Measurements from ENCODE around the gene CELSR1.
A peak's percentile ranks its signal among the peaks of the same experiment; 100 is the strongest.

CELSR1 gene

DNA sequence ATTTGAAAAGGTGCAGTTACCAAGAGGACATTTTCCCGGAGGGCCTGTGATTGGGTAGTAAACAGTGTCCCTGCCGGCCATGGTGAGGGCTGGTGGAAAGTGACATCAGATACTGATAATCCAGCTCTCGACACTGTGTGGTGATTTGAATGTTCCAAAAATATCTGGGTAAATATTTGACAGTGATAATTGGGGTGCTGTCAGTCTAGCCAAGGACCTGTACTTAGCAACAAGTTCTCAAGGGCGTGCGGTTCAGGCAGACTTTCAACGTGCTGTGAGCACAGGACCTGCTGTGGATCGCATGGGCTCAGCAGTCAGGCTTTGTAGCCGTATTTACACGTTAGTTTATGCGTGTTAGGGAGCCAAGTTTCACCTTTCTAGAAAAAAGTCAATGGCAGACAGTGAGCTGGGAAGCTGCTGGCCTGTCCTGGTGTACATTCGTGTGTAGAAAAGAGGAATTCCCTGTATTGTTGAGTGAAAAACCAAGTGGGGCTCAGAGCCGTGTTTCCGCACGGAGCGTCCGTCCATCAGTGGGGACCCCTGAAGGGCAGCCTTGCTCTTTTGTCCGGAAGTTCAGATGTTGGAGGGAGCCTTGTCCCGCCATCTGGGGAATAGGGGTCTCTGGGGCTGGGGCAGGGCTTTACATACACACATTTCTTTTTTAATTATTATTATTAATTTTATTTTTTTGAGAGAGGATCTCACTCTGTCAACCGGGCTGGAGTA lies 190.6 kb downstream of the CELSR1 start:
- no peak for DNase-seq

DNA sequence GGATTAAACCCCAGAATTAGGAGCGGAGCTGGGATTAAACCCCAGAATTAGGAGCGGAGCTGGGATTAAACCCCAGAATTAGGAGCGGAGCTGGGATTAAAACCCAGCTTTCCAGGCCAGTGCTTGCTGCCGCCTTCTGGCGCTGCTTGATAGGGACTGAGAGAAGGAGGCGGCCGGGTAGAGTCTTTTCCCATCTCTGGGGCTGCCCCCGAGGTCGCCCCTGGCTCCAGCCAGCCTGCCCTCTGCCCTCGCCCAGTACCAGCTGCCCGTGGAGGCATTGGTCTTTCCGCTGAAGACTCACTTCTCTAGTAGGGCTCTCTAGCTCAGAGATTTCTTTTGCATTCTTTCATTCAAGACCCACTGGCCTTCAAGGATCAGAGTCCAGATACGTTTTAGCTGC lies 196.7 kb downstream of the CELSR1 start:
- no peak for DNase-seq

DNA sequence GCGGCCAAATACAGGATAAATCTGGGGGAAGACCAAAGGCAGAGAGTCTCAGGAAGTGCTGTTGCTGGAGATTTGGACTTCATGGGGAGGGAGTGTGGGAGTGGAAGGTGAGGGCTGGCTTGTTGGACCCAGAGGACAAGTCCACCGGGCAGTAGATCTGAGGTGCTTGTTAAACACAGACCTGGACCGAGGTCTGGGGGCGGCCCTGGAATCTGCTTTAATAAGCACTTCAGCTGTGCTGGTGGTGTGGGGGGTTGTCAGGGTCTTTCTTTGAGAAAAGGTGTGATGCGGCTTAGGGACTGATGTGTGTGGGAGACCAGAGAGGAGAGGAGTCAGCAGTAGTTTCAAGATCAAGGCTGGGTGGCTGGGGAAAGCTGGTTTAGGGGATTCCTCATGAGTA lies 197.5 kb downstream of the CELSR1 start:
- no peak for DNase-seq

DNA sequence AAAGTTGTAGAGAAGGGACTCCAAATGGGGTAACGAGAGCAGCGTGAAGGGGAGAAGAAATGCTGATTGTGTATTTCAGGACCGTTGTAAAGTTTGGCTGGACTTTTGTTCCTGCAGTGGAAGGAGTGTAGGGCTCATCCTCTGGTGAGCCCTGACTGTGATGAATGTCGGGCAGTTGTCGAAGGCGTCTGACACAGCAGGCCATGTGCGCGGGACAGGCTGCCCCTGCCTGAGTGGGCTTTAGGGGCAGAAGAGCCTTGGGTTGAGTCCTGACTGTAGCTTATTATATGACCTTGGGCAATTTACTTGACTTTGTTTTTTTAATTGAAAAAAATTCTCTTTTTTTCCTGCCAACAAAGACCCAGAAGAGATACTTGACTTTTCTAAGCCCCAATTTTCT lies 198.8 kb downstream of the CELSR1 start:
- no peak for DNase-seq

DNA sequence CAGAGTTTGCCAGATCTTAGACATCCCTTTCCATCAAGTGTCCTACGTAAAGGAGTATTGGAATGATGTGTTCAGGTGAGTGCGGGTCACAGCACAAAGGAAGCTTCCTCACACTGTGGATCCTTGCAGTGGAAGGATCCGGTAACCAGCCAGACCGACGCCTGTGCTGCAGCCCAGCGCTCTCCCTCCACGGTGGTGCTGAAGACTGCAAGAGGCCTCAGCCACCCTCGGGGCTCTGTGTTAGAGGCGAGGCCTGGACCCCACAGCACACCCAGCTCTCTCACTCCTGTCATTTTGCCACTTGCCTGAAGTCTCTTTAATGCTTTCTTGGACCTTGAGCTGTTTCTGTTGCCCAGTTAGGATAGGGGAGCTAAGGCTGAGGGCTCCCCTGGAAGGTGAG lies 199.6 kb downstream of the CELSR1 start:
- no peak for DNase-seq

DNA sequence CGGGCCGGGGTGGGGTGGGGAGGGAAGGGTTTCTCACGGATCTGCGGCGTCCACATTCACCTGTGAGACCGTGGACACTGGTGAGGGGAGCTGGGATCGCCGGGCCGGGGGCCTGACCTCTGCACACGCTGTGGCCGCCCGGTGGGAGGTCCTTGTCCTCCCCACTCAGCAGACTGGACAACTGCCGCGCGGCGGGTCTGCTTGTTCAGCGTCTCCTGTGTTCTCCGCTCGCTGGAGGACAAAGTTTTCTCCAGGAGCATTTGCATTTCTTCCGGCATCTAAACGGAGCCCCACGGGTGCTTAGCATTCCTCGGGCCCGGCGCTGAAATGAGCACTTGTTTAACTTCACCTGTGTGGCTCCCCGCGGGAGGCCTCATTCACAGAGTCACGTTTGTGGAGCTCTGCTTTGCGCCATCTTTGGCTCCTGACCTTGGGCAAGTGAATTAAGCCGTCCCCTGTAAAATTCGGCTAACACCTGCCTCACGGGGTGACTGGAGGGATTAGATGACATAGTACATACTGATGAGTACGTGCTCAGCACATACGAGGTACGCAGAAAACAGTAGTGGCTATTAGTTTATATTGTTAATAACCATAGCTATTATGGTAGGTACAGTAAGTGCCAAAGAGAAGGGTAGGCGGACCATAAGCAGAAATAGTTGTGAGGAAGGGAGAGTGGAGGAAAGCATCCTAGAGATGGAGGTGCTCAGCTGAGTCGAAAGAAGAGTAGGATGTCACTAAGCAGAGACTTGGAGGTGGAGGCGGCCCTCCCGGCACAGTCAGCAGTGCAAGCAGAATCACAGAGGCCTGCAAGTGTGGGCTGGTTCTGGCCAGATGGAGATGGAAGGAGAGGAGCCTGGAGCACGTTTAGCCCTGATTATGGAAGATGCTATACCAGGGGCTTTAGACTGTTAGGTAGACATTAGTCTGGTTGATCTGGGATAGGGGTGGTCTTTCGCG lies 201.0 kb downstream of the CELSR1 start:
- no peak for DNase-seq

DNA sequence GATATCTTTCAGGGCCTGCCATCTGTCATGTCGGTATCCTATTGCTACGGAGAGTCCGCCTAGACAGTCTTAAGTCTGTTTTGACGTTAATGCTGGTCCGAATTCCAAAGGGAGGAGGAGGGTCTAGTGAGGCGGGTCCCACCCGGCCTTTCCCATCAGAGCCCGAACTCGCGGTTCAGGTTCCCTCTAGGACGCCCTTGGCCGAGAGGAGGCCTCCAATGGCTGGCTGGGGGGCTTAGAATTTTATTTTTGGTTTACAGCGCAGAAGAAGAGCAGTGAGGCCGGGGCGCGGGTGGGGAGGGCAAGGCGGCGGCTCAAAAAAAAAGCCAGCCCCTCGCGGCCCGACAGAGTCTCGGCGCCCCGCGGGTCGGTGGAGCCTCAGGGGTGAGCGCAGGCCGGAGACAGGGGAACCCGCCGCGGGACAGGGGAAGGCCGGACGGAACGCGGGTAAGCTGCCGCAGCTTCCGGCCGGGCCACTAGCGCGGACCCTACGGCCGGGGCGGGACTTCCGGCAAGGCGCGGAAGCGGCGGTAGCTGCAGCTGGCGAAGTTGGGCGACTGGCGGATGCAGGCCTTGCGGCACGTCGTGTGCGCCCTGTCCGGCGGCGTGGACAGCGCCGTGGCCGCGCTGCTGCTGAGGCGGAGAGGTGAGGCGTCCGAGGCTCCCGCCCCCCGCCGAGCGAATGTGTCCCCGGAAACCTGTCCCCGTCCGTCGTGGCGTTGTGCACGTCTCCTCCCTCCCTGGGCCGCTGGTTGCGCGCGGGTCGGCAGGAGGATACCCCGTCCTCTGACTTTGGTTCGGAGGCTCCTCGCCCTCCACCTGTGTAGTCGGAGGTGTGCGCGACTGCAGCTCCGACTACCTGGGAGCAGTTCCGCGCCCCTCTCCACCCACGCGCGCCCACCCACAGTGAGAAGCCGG lies 202.0 kb downstream of the CELSR1 start, which contains the start of gene TRMU:
TRMU (plus strand) TSS at position 514 of the 918 bp plus-strand sequence; CDS start at position 565, 51 bp downstream.
- DNase-seq: peak; percentile 72 to 81

DNA sequence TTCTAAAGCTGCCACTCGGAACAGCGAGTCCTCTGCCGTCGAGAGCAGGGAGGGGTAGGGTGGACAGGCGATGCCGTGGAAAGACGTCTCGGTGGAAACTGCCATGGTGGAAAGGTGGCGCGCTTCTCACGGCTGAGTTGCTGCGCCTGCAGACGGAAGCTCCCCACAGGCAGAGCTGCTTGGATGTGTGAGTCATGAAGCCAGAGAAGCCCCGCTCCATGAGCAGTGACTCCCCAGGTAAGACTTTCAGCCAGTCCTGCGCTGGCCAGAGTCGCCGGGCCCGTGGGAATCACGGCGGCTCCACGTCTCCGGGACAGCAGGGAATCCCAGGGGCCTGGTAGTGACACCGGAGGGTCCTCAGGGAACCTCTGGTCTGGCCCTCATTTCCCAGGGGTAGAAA lies 205.9 kb downstream of the CELSR1 start:
- DNase-seq: no peak

DNA sequence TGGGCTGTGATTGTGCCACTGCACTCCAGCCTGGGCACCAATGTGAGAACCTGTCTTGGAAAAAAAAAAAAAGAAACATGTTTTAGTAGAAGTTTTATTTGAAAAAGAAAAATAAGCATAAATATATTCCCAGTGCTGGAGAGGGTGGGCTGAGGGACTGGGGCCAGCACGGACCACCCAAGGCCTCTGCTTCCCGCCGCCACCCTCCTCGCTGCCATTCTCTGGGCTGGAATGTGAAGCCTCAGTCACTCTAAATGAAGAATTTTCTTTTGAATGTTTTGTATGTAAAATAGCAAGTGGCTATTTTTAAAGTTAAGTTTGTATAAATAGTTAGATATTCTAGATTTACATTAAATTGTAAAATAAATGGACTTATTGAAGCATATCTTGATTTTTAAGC lies 207.0 kb downstream of the CELSR1 start:
- DNase-seq: no peak

DNA sequence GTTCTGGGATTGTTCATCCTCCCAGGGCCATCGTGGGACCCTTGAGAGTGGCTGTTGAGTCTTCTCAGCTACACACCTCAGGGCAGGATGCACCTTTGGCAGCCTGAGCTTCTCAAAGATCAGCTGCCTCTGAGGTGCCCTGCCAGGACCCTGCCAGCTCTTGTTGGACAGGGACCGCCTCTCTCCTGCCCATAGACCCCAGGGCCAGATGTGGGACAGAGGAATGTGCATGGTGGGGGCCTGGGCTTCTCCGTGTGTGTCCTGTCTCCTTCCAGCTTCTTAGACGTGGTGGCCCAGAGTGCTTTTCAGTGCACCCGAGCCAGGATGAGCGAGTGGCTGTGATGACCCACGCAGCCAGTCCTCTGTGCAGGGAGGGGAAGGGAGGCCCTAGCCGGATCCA lies 207.8 kb downstream of the CELSR1 start:
- no peak for DNase-seq

DNA sequence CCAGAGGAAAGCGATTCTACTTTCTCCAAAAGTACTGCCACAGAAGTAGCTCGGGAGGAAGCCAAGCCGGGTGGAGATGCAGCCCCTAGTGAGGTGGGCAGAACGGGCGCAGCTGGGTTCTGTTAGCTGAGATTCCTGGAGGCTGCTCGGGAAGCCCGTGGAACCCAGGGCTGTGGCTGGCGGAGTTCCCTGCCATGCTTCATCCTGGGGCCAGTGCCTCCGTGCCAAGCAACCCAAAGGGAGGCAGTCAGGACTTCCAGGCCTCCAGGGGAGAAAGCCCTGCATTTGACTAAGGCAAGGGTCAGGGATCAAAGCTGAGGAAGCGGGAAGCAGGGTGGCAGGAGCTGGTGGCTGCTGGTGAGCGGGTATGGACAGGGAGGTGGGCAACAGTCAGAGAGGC lies 208.6 kb downstream of the CELSR1 start:
- no peak for DNase-seq

DNA sequence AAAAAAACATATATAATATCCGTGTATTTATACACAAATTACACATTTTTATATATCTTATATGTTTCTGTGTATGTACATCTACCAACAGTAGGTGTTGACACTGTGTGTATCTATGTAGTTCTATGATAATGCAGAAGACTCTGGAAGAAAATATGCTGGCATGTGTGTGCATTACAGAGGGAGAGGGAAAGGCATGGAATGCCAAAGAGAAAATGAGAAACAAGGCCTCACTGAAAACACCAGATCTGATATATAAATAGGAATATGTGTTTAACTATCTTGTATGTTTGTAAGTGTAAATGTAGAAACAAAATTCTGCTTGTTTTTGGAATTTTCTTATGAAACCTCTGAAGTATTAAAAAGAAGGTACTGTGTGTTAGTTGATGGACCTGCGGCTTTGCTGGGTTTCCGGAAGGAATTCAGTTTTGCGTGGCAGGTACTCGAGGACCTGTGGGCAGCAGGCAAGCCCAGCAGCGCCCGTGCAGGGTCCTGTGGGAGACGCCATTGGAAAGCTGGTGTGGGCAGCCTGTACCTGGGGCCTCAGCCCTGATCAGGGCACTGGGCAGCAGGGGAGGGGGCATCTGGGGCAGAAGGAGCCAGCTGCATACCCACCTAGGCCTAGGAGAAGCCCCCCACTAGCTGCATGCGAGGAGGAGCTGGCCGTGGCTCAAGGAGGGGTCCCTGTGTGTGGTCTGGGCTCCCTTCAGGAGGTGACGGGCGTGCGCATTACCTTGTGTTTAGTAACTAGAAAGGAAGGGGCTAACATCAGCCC lies 209.5 kb downstream of the CELSR1 start:
- DNase-seq: no peak

DNA sequence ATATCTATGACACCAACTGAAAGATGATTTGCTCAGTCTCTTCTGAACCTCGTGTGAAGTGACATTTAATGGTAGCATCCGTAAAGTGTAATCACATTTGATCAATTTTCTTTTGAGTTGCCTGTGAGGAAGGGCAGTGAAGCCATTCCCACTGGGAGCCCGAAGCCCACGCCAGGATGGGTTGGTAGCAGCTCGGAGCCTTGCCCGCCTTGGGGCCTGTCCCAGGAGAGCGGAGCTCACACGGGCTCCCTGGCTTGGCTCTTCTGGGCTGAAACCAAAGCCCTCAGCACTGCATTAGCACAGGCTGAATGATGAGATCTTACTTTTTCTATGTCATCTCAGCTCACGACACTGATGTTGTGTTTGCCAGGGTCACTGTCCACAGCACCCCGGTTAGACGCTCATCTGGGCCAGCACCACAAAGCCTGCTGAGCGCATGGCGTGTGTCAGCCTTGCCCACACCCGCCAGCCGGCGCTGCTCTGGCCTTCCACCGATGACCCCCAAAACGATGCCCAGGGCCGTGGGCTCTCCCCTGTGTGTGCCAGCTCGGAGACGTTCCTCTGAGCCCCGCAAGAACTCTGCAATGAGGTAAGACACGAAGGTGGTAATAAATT lies 211.2 kb downstream of the CELSR1 start:
- DNase-seq: no peak

DNA sequence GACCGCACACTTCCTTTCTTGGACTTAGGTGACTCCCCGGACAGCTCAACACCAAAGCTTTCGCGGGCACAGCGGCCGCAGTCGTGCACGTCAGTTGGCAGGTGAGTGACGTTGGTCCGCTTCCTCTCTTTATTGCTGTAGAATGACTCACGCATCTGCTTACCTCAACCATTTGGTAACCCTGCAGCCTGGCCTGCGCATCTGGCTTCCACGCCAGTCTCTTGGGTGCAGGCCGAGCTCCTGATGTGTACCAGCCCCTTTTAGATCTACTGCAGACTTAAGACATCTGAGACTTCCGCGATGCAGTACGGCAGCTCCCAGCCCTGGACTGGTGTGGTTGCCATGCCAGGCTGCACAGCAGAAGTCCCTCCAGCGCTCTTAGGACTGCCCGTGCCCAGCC lies 214.3 kb downstream of the CELSR1 start:
- no peak for DNase-seq

DNA sequence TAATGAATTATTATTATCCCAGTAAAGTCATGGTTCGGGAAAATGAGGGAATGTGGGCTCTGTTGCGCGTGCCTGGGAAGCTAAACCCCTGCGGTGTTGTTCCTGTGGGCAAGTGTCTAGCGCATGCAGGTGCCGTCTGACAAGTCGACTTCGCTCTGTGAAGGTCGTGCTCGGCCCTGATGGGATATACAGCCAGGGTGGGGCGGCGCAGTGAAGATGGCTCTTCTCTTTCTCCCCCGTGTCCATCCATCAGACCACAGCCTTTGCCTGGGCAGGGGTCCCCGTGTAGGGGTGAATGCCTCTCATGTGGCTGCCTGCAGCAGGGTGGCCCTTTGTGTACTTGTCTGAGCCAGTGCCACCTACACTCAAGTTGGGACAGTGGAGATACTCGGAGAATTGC lies 214.7 kb downstream of the CELSR1 start:
- DNase-seq: no peak

DNA sequence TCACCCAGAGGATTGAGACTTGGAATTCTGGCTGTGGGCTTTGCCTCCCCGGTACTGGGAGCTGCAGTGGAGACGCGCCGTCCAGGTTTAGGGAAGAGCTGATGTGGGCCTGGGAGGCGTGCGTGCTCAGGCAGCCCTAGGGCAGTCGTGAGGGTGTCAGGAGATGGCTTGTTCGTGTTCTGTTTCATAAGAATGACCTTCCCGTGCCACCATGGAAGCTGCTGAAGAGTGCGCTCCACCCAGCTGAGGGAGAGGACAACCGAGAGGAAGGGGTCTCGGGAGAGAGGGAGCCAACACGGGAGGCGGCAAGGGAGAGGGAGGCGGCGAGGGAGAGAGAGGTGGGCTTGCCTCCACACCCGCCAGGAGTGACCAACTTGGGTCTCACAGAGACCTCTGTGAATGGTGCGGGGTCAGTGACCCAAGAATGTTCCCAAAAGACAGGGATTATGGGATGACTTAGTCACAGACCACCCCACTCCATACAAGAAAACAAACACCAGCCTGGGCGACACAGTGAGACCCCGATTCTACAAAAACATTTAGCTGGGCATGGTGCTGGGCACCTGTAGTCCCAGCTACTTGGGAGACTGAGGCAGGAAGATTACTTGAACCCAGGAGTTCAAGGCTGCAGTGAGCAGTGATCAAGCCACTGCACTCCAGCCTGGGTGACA lies 216.6 kb downstream of the CELSR1 start:
- DNase-seq: no peak

DNA sequence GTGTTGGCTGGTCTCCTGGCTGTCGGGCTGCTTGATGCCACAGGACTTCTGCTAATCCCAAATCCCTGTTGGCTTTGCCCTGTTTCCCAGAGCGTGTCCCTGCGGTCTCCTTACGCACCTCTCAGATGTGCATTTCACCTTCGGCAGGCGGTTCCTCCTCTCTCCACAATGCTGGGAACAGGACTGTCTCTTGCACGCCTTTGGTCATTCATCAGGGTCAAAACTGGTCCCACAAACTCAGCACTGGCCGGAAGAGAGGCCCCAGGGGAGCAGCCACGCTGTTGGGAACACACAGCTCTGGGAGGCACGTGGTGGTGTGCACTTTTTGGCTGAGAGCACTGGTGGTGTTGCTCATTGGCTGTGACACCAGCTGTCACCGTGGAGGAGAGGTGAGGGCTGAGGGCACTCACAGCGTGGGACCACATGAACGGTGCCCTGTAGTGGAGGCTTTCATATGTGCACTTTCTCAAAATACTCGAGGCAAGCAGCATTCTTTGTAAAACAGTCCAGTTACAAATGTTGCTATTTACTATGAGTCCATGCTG lies 217.2 kb downstream of the CELSR1 start:
- DNase-seq: no peak

DNA sequence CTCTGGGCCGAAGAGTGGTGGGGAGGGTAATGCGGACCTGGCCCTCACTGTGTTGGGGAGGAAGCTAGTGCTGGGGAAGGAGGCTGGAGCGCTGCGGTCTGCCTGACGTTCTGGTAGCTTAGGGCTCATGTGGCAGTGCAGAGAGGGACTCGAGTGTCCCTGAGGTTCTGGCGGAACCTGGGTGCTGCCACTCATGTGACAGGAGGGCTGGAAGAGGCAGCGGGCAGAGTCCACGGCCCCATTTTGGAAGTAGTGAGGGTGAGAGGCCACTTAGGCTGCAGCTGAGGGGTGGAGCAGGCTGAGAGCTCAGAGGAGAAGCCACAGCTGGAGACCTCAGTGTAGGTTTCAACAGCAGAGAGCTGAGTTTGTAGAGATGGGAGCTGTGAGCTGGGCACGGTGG lies 218.1 kb downstream of the CELSR1 start:
- no peak for DNase-seq

DNA sequence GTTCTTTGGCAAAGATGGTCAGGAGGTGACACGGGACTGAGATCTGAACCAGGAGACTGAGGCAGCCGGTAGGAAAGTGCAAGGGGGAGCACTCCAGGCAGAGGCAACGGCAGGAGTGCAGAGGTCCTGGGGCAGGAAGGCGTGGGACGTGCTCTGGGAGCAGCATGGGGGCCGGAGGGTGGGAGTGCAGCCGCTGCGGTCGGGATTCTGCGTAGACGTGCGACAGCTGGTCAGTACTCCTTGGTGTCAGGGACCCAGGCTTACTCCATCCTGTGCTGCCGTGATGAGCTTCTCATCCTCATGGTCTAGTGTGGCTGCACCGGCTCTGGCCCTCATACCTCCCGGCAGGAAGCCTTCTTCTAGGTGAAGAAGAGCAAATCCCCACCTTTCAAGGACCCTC lies 218.8 kb downstream of the CELSR1 start:
- DNase-seq: no peak

DNA sequence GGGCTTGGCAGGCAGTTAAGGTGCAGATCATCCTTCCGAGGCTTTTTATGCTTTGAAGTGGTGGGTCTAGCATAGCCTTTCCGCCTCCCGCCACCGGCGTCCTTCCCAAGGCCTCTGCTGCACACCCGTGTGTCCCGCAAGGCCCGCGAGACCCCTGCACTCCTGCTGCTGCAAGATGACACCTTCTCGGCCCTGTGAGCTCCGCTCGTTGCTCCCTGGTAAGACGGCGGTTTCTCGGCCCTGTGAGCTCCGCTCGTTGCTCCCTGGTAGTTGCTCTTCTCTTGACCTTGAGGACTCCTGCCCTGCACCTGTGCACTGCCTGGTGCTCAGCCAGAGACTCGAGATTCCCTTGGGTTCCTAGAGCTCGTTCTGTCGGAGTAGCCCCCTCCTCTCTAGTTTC lies 219.8 kb downstream of the CELSR1 start:
- DNase-seq: no peak

DNA sequence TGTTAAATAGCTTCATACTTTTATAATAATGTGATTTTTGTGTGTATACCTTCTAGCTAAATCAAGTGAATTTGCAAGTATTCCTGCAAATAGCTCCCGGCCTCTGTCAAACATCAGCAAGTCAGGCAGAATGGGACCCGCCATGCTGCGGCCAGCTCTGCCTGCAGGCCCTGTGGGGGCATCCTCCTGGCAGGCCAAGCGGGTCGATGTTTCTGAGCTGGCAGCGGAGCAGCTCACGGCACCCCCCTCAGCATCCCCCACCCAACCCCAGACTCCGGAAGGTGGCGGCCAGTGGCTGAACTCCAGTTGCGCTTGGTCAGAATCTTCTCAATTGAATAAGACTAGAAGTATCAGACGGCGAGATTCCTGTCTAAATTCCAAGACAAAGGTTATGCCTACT lies 221.4 kb downstream of the CELSR1 start:
- no peak for DNase-seq
